ENCODE results near the gene MED27. TPM values are rescaled to one million over a fixed set of nuclear protein-coding genes. Genes with fewer than 3 reads are reported as not detected.

Gene MED27
- total RNA-seq, 1 experiment from 2014 or later, result 24.4 TPM

- no peaks in the 10 kb centered on the region for H3K27me3 ChIP-seq (ENCODE audit: control insufficient read depth, insufficient read depth, low read length)
- H3K4me1 ChIP-seq (ENCODE audit: control insufficient read depth, insufficient read depth, low read length), result no peaks in the 10 kb centered on the region
- H3K36me3 ChIP-seq (ENCODE audit: control insufficient read depth, insufficient read depth, low read length), result no peaks in the 10 kb centered on the region
- POLR2A ChIA-PET, result no interaction called here
- TF ChIP-seq REST (IDR thresholded peaks at IDR 0.05; ENCODE audit: insufficient read depth in 1 of 2, low read depth in 2 of 2, low read length in 1 of 2) (no peak), POLR2AphosphoS5 (IDR thresholded peaks at IDR 0.05; ENCODE audit: low read depth, low read length) (no peak), TCF7L2 (IDR thresholded peaks at IDR 0.05; ENCODE audit: low read depth, low read length) (no peak), SIN3A (IDR thresholded peaks at IDR 0.05; ENCODE audit: borderline replicate concordance, insufficient read depth, low read depth, low read length) (no peak), CTCF (IDR thresholded peaks at IDR 0.05) (no peak)
- intact Hi-C loops (cut with micrococcal nuclease; ENCODE audit: unreplicated experiment), result no loop called here
- no TSS peak for BruUV-seq (replicated peaks)
- CTCF ChIA-PET, result no interaction called here
- H3K4me3 ChIP-seq (ENCODE audit: low read depth in 2 of 2, low read length in 2 of 2), result no peak overlapping the region
- DNase-seq (ENCODE audit: low read depth, low spot score) (no peak), ATAC-seq (no peak)
- H3K27ac ChIP-seq (ENCODE audit: low read length), result no peak overlapping the region
- in situ Hi-C loops (cut with HindIII; ENCODE audit: low pct_unique_long_range_greater_than_20kb, low sequenced_read_pairs), result no loop called here
- H3K9me3 ChIP-seq (ENCODE audit: control insufficient read depth, insufficient read depth, low read depth, low read length), result no peaks in the 10 kb centered on the region; the same call in 1 of the 2 replicates
Measured at GRCh38 chr9:131999692-132000551, 79.7 kb downstream of the MED27 start.

- H3K4me3 ChIP-seq (ENCODE audit: low read depth in 2 of 2, low read length in 2 of 2), result no peak overlapping the region
- intact Hi-C loops (cut with micrococcal nuclease; ENCODE audit: unreplicated experiment) (no loop called here), in situ Hi-C loops (cut with HindIII; ENCODE audit: low pct_unique_long_range_greater_than_20kb, low sequenced_read_pairs) (no loop called here)
- TF ChIP-seq REST (IDR thresholded peaks at IDR 0.05; ENCODE audit: insufficient read depth in 1 of 2, low read depth in 2 of 2, low read length in 1 of 2) (no peak), TCF7L2 (IDR thresholded peaks at IDR 0.05; ENCODE audit: low read depth, low read length) (no peak), CTCF (IDR thresholded peaks at IDR 0.05) (no peak), POLR2AphosphoS5 (IDR thresholded peaks at IDR 0.05; ENCODE audit: low read depth, low read length) (no peak), SIN3A (IDR thresholded peaks at IDR 0.05; ENCODE audit: borderline replicate concordance, insufficient read depth, low read depth, low read length) (no peak)
- no peak for DNase-seq (ENCODE audit: low read depth, low spot score)
- no peaks in the 10 kb centered on the region for H3K4me1 ChIP-seq (ENCODE audit: control insufficient read depth, insufficient read depth, low read length)
- H3K27me3 ChIP-seq (ENCODE audit: control insufficient read depth, insufficient read depth, low read length), result no peaks in the 10 kb centered on the region
- ATAC-seq, result no peak
- no TSS peak for BruUV-seq (replicated peaks)
- H3K36me3 ChIP-seq (ENCODE audit: control insufficient read depth, insufficient read depth, low read length), result no peaks in the 10 kb centered on the region
- no peak overlapping the region for H3K27ac ChIP-seq (ENCODE audit: low read length)
- ChIA-PET POLR2A (no interaction called here), CTCF (no interaction called here)
- no peaks in the 10 kb centered on the region; the same call in 1 of the 2 replicates for H3K9me3 ChIP-seq (ENCODE audit: control insufficient read depth, insufficient read depth, low read depth, low read length)
Measured at GRCh38 chr9:131997779-131998178, 81.9 kb downstream of the MED27 start.

Measured in Panc1 (cell line).